Bronchial epithelial cell (primary cell): Measurements from ENCODE around the gene P3H2. TPM values are rescaled to one million over a fixed set of nuclear protein-coding genes. Genes with fewer than 3 reads are reported as not detected.

Source experiments
- DNase-seq: peaks from one replicate; pipeline ENCODE4 v3.0.0-alpha.2; 2010; ENCODE audit warnings: low read depth
- FAIRE-seq: peaks from 2 replicates; lab custom pipeline; 2011; peaks lifted over from hg19 to GRCh38; lab: Jason Lieb, UNC
- H3K27me3 ChIP-seq: 2 replicates; pipeline ENCODE4 v1.5.1; 2011; ENCODE audit warnings: low read length; ENCODE audit not compliant: control insufficient read depth, insufficient read depth
- H3K36me3 ChIP-seq: 2 replicates; pipeline ENCODE4 v1.5.1; 2011; ENCODE audit warnings: low read length; ENCODE audit not compliant: control insufficient read depth, insufficient read depth
- H3K4me3 ChIP-seq: 2 replicates; pipeline ENCODE4 v1.5.1; 2011; ENCODE audit warnings: mild to moderate bottlenecking, low read depth, low read length, control low read depth
- CTCF ChIP-seq: IDR thresholded peaks from 2 replicates; pipeline ENCODE4 v1.5.1; 2011; ENCODE audit warnings: mild to moderate bottlenecking, moderate library complexity, low read length, control low read depth, inconsistent platforms; ENCODE audit not compliant: insufficient read depth, severe bottlenecking
- total RNA-seq: library from RNA; depleted of rRNA; stranded (reverse); fragments of >200 nt; gene quantifications from 2 replicates; pipeline ENCODE4 v1.2.1, GENCODE V29; 2014

Gene P3H2
- total RNA-seq, 1 donor from 2014 or later = 7.6 TPM

GRCh38 chr3:190053919-190054672 is 66.6 kb downstream of the P3H2 start:
- no peak overlapping the region for H3K4me3 ChIP-seq
- H3K36me3 ChIP-seq = no peaks in the 10 kb centered on the region
- FAIRE-seq = no peak
- TF ChIP-seq CTCF = peak; percentile 9
- no peaks in the 10 kb centered on the region for H3K27me3 ChIP-seq
- DNase-seq = peak; percentile 80

GRCh38 chr3:190051641-190052040 is 69.1 kb downstream of the P3H2 start:
- Histone ChIP-seq H3K4me3 (no peak overlapping the region), H3K36me3 (no peaks in the 10 kb centered on the region), H3K27me3 (no peaks in the 10 kb centered on the region)
- no peak for DNase-seq
- FAIRE-seq = no peak
- TF ChIP-seq CTCF = no peak

GRCh38 chr3:190048932-190049441 is 71.7 kb downstream of the P3H2 start:
- Histone ChIP-seq H3K36me3 (no peaks in the 10 kb centered on the region), H3K4me3 (no peak overlapping the region), H3K27me3 (no peaks in the 10 kb centered on the region)
- DNase-seq (peak; percentile 74), FAIRE-seq (no peak)
- no peak for TF ChIP-seq CTCF

- no peak for TF ChIP-seq CTCF
- no peak for FAIRE-seq
- H3K36me3 ChIP-seq = no peaks in the 10 kb centered on the region
These were observed 75.7 kb downstream of the P3H2 start for GRCh38 chr3:190044974-190045373.

GRCh38 chr3:190044142-190044541 is 76.6 kb downstream of the P3H2 start:
- Histone ChIP-seq H3K36me3 (no peaks in the 10 kb centered on the region), H3K27me3 (no peaks in the 10 kb centered on the region), H3K4me3 (no peak overlapping the region)
- FAIRE-seq (no peak), DNase-seq (no peak)
- no peak for TF ChIP-seq CTCF

More at GRCh38 chr3:190044974-190045373, 75.7 kb downstream of the P3H2 start:
- no peak for DNase-seq
- Histone ChIP-seq H3K27me3 (no peaks in the 10 kb centered on the region), H3K4me3 (no peak overlapping the region)
